GM19099 (cell line): ENCODE data around the gene RANBP3L.

Experiments used
- POLR2A ChIP-seq: IDR thresholded peaks from 3 replicates; pipeline ENCODE4 v1.6.1; 2011; ENCODE audit warnings: low read depth; ENCODE audit not compliant: insufficient read length; ENCODE audit errors: extremely low read depth

RANBP3L gene, protein sequence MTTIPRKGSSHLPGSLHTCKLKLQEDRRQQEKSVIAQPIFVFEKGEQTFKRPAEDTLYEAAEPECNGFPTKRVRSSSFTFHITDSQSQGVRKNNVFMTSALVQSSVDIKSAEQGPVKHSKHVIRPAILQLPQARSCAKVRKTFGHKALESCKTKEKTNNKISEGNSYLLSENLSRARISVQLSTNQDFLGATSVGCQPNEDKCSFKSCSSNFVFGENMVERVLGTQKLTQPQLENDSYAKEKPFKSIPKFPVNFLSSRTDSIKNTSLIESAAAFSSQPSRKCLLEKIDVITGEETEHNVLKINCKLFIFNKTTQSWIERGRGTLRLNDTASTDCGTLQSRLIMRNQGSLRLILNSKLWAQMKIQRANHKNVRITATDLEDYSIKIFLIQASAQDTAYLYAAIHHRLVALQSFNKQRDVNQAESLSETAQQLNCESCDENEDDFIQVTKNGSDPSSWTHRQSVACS

DNA sequence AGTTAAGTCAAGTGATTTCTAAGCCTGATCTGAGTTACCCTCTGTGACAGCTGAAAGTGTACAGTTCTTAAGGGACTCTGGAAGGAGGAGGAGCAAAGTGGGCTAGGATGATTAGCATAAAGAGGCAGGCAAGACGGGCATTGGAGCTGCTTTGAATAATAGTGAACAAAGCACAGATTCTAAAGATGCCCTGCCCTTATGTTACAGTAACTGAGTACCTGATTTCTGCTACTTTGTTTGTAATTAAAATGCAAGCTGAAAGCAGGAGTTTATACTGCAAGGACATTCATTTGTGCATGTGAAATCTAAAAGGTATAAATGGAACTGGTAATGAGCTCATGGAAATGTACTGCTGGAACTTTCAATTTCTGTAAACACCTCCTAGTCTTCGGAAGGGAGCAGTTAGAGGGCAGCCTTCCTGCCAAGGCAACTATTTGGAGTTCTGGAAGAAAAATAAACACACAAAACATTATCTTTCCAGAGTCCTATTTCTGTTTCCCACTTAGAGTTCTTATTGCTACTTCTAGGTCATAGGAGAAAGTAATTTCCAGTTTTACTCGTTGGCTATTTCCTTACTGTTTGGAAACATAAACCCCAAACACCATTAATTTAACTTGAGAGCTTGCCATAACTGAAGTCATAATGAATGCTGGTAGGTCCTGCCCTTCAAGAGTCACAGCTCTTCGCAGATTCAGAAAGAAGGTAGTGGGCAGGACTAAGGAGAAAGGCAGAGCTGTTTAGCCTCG lies at the start of gene RANBP3L:
Gene RANBP3L (minus strand): TSS at position 45 of the 746 bp plus-strand sequence. CDS start 486 bp downstream, outside the sequence.
- no peak for TF ChIP-seq POLR2A

GRCh38 chr5:36346896-36347690 lies 45.4 kb upstream of the RANBP3L start:
- no peak for TF ChIP-seq POLR2A

DNA sequence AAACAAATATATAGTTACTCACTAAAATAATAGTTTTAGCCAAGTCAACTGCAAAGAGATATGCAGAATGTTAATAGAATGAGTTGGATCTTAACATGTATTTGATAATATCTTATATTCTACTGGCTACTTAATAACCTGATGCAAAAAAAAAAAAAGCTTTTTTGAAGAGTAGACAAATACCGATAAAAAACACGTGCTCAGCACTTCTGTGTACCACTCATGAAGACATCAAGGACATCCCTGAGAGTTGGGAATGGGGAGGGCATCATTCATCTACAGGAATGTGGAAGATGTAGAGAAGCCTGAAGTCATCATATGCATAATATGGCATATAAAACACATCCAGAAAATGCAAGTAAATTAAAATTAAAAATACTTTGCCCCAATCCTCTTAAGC lies 43.2 kb upstream of the RANBP3L start:
- TF ChIP-seq POLR2A = no peak

GRCh38 chr5:36337597-36337996 lies 35.9 kb upstream of the RANBP3L start:
- no peak for TF ChIP-seq POLR2A

DNA sequence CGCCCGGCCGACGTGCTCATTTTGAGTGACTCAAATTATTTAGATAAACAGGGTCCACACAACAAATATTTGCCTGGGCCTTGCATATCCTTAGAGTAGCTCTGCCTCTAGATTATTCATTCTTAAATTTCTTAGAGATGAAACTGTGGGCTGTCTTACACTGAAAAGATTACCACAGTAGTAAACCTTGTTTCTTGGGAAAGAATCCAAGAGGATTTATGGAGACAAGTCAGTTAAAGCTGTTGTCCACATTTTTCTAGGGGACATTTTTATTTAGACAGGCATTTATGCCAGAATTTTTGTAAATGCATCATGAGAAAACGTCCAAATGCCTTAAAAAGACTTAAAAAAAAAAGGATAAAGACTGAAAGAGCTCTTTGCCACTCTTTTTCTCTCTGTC lies 32.6 kb upstream of the RANBP3L start:
- no peak for TF ChIP-seq POLR2A

DNA sequence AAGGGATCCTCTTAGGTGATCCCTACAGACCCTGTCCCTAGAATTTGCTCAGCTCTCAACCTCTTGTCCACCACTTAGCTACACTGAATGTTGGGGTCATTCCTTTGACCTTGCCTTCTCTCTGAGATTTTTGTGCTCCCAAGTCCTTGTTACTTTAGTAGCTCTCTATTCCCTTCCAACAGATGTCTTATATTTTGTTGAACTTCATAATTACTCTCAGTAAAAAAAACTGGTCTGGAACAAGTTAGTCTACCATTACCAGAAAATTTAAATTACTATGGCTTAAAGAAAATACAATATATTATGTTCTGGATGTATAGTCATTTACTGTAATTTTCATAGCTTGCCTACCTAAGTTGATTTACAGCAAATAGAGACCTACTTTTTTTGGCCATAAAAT lies 23.5 kb upstream of the RANBP3L start:
- TF ChIP-seq POLR2A = no peak

- TF ChIP-seq POLR2A = no peak
Measured at GRCh38 chr5:36323926-36324781, 22.5 kb upstream of the RANBP3L start.

DNA sequence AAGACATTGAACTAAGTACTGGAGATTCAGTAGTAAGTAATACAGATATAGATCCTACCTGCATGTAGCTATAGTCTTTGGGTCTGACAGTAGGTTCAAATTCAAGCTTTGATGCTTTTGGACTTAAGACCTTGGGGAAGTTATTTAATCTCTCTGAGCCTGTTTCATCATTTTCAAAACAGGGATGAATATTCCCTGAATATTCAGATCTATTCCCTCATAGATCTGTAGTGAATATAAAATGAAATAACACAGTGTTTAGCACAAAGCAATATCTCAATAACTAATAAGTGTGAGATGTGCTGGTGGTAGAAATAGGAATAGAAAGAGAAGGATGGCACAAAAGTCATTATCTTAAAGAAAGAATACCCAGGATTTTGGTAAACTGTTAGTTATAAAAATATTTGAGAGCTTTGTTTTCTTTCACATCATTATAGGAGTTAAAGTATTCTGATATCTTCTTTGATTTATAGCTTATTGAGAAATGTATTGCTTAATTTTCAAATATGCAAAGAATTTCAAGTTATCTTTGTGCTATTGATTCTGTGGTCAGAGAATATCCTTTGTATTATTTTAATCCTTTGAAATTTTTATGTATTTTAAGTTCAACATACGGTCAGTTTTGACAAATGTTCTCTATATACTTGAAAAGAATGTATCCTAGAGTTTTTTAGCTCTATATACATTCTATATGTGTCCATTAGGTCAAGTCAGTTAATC lies 11.4 kb upstream of the RANBP3L start:
- TF ChIP-seq POLR2A = no peak

GRCh38 chr5:36311956-36312355 lies 10.3 kb upstream of the RANBP3L start:
- no peak for TF ChIP-seq POLR2A

DNA sequence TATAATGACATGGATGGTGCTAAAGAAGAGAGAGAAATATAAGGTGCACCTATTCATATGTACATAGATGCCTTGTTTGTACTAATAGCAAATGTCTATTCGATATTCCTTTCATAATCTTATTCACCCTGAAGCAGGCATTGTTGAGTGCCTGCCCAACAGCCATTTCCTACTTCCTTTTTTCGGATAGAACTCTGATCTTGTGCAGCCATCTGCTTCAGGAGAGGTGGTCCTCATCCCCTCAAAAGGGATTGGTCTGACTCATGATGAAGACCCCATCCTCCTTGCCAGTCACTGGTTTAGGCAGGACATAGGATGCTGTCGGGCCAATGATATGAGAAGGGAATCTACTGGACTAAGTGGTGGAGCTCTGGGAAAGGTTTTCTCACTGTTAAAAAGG lies 8.4 kb upstream of the RANBP3L start:
- TF ChIP-seq POLR2A = no peak

- TF ChIP-seq POLR2A = no peak
Measured at GRCh38 chr5:36305571-36306326, 4.0 kb upstream of the RANBP3L start.

DNA sequence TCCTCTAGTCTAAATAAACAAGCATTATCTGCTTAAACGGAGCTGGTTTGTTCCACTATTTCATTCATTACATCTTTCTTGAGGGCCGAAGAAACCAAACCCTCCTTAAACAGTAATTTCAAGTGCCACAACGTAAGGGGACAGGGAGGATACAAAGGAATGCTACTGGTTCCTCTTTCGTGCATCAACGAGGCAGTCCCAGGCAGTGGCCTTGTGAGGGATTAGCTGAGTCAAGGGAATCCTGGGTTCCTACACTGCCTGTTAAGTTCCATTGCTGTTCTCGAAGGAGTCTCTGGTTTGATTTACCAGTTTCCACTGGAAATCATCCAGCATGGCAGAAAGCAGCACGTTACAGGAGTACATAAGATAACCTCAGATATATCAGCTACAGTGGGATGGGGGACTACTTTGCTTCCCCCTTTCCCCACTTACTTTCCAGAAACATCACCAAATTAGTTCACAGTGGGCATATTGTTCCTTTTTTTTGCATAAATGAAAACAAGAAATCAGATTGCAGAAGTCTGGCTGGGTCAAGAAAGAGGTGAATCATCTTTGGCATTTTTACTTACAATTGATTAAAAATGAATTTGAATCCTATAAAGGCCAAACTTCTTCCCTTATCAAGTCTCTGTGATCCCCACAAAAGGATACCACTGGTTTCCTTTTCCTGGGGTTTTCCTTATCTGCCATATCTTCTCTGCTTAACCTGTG lies 2.5 kb upstream of the RANBP3L start:
- no peak for TF ChIP-seq POLR2A
